Pancreas (tissue), 10 donors: ENCODE data around the gene CIRBP. TPM values are rescaled to one million over a fixed set of nuclear protein-coding genes. Genes with fewer than 3 reads are reported as not detected.
A peak's percentile ranks its signal among the peaks of the same experiment; 100 is the strongest.

Experiments used
- ATAC-seq, 4 donors: fragments of 200-7000 bp; cut with Tn5 transposase; one replicate each; pipeline versions ENCODE4 v1.8.0 to v1.9.1; 2020; ENCODE audit warnings: mild to moderate bottlenecking in 4 of 4, moderate library complexity in 4 of 4
- DNase-seq, 6 donors: peaks; one replicate each; pipeline ENCODE4 v3.0.0-alpha.2; 2020
- FAIRE-seq: peaks from 2 replicates; lab custom pipeline; 2012; peaks lifted over from hg19 to GRCh38; lab: Jason Lieb, UNC
- H3K27ac ChIP-seq, 4 donors: fragments of 200-600 bp; sonication (generic); 1 replicate in 3 of 4; 2 replicates in 1 of 4; pipeline versions ENCODE4 v1.5.0 to v1.8.0; 2020
- H3K27me3 ChIP-seq, 4 donors: fragments of 200-600 bp; one replicate each; pipeline ENCODE4 v1.8.0; 2021
- H3K36me3 ChIP-seq, 3 donors: fragments of 200-600 bp; sonication (generic) in 1 of 3; one replicate each; pipeline versions ENCODE4 v1.5.0 to v1.8.0; 2020 to 2021
- H3K4me1 ChIP-seq, 3 donors: fragments of 200-600 bp; one replicate each; pipeline ENCODE4 v1.8.0; 2021
- H3K4me3 ChIP-seq, 4 donors: fragments of 200-600 bp; sonication (generic) in 2 of 4; one replicate each; pipeline versions ENCODE4 v1.5.0 to v1.8.0; 2020 to 2021
- H3K9me3 ChIP-seq, 4 donors: fragments of 200-600 bp; one replicate each; pipeline ENCODE4 v1.8.0; 2021
- WGBS, 2 donors: extraction: QIAGEN DNeasy Blood & Tissue Kit; methylation state at CpG; one replicate each; pipeline ENCODE4 v1.1.7; 2013; 5-methylcytosine and 5-hydroxymethylcytosine counted together
- intact Hi-C, 3 donors: fragments of 100-400 bp; cut with DNase I; formaldehyde crosslinking; loops; one replicate each; pipeline versions ENCODE4 v1.11.1 to v1.14.2; 2022
- polyA plus RNA-seq, 2 donors: library from polyadenylated mRNA; stranded (reverse); fragments of 200-250 nt; gene quantifications; one replicate each; pipeline ENCODE4 v1.2.3, GENCODE V29; 2013
- total RNA-seq, 6 donors: library from RNA; stranded (reverse); fragmentation: NEBNext Ultra II Directional in 4 of 6; extraction: Animal tissue kit (Norgen Biotek cat#: 25700) in 4 of 6; gene quantifications; one replicate each; pipeline versions ENCODE4 v1.2.1 to v1.2.4, GENCODE V29; 2021 to 2023
- TF ChIP-seq, protein P1 (sequence below), 4 donors: fragments of 200-600 bp; sonication (generic) in 3 of 4; IDR thresholded peaks; one replicate each; pipeline versions ENCODE4 v1.5.0 to v1.8.0; 2021; ENCODE audit warnings: antibody characterized with exemption in 4 of 4
- donor health status: healthy with polysubstance abuse.
- donor health status: DM: no; HTN: no; CAD: no; lungs with moderate emphysema.
- donor health status: DM: no; HTN: no; CAD: no.
- donor health status: control.
- donor health status: control.
- donor health status: Bipolar disorder and iron deficiency.
- donor health status: DM: yes; HTN: yes; CAD: no.
- donor health status: DM: no; HTN: no; CAD: no.
- donor health status: DM: no; HTN: no; CAD: no.
- donor health status: DM: yes; HTN: yes; CAD: no.

Gene CIRBP
- 100 to 1,000 TPM; 232 to 607 (median 483) TPM for total RNA-seq
- polyA plus RNA-seq = 1,000 to 10,000 TPM in 1 of 2 donors, 100 to 1,000 TPM in 1; 802 to 1,009 TPM

GRCh38 chr19:1269065-1269477 is at the start of gene CIRBP:
TSS of gene CIRBP (plus strand) at chr19:1269332. CDS start at chr19:1270934, 1,602 bp downstream.
- H3K4me1 ChIP-seq = peaks cover 40 to 57% (median 53%) of the 10 kb centered on the region in 3 donors
- H3K27me3 ChIP-seq = no peaks in the 10 kb centered on the region
- ATAC-seq (peak; percentile 72 to 77 (median 76)), FAIRE-seq (peak; percentile 71), DNase-seq (peak; percentile 98 to 100 (median 100))
- peak within 1 kb of the TSS; percentile 87 to 100 (median 97) for H3K27ac ChIP-seq
- intact Hi-C loops = no loop called here
- no peaks in the 10 kb centered on the region for H3K9me3 ChIP-seq
- 0% methylated on average over 34 to 50 of the region's 50 CpGs for WGBS, 2 donors
- TF ChIP-seq, protein P1, sequence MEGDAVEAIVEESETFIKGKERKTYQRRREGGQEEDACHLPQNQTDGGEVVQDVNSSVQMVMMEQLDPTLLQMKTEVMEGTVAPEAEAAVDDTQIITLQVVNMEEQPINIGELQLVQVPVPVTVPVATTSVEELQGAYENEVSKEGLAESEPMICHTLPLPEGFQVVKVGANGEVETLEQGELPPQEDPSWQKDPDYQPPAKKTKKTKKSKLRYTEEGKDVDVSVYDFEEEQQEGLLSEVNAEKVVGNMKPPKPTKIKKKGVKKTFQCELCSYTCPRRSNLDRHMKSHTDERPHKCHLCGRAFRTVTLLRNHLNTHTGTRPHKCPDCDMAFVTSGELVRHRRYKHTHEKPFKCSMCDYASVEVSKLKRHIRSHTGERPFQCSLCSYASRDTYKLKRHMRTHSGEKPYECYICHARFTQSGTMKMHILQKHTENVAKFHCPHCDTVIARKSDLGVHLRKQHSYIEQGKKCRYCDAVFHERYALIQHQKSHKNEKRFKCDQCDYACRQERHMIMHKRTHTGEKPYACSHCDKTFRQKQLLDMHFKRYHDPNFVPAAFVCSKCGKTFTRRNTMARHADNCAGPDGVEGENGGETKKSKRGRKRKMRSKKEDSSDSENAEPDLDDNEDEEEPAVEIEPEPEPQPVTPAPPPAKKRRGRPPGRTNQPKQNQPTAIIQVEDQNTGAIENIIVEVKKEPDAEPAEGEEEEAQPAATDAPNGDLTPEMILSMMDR (IDR thresholded peaks at IDR 0.05) = no peak
- H3K36me3 ChIP-seq = peaks cover 3 to 30% (median 28%) of the 10 kb centered on the region in 3 donors
- peak within 1 kb of the TSS; percentile 37 to 94 (median 70) for H3K4me3 ChIP-seq

DNA sequence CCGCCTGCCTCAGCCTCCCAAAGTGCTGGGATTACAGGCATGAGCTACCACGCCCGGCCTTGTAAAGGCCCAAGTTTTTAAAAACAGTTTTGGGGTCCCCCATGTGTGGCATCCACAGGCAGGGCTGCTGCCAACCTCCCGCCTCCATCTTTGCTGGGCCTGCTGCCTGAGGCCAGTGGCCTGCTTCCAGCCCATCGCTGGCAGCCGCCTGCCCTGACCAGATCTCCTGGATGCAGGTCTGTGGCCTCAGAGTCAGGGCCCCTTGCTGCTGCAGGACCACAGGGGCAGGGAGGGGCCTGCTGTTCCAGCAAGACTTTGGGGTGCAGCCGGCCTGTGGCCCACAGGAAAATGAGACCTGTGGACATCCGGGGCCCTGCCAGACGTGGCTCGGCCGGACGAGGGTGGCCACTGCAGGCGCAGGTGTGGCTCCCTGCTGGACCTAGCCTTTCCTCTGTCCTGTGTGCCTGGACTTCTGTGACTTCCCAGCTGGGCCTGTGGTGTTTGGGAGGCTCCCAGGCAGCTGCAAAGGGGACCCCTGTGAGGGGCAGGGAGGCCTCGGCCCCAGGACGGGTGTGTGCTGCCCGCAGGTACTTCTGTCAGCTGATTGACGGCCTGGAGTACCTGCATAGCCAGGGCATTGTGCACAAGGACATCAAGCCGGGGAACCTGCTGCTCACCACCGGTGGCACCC is 49.2 kb upstream of the CIRBP start:
- intact Hi-C loops = no loop called here
- no peak for ATAC-seq
- peaks cover 11 to 14% (median 13%) of the 10 kb centered on the region in 3 donors for H3K4me1 ChIP-seq
- FAIRE-seq = no peak
- H3K4me3 ChIP-seq = no peak overlapping the region
- peaks cover 0 to 20% (median 8%) of the 10 kb centered on the region in 3 donors for H3K36me3 ChIP-seq
- H3K27ac ChIP-seq = no peak overlapping the region
- DNase-seq = peak in 1 of 6 donors; percentile 74
- H3K27me3 ChIP-seq = no peaks in the 10 kb centered on the region
- TF ChIP-seq, protein P1 (IDR thresholded peaks at IDR 0.05) = no peak
- WGBS, 2 donors = 89 to 93% methylated on average over 19 of the region's 19 CpGs
- H3K9me3 ChIP-seq = no peaks in the 10 kb centered on the region

GRCh38 chr19:1220477-1220930 is 48.6 kb upstream of the CIRBP start:
- TF ChIP-seq, protein P1 (IDR thresholded peaks at IDR 0.05) = no peak
- peak in 1 of 4 donors; percentile 2 for ATAC-seq
- Histone ChIP-seq H3K9me3 (no peaks in the 10 kb centered on the region), H3K27me3 (no peaks in the 10 kb centered on the region), H3K27ac (no peak overlapping the region), H3K4me3 (no peak overlapping the region), H3K4me1 (peaks cover 5 to 9% (median 7%) of the 10 kb centered on the region in 3 donors), H3K36me3 (peaks cover 0 to 20% (median 8%) of the 10 kb centered on the region in 3 donors)
- WGBS, 2 donors = 82 to 84% methylated on average over 28 to 33 of the region's 33 CpGs
- intact Hi-C loops = no loop called here
- FAIRE-seq = no peak
- peak in 2 of 6 donors; percentile 45 to 76 for DNase-seq

DNA sequence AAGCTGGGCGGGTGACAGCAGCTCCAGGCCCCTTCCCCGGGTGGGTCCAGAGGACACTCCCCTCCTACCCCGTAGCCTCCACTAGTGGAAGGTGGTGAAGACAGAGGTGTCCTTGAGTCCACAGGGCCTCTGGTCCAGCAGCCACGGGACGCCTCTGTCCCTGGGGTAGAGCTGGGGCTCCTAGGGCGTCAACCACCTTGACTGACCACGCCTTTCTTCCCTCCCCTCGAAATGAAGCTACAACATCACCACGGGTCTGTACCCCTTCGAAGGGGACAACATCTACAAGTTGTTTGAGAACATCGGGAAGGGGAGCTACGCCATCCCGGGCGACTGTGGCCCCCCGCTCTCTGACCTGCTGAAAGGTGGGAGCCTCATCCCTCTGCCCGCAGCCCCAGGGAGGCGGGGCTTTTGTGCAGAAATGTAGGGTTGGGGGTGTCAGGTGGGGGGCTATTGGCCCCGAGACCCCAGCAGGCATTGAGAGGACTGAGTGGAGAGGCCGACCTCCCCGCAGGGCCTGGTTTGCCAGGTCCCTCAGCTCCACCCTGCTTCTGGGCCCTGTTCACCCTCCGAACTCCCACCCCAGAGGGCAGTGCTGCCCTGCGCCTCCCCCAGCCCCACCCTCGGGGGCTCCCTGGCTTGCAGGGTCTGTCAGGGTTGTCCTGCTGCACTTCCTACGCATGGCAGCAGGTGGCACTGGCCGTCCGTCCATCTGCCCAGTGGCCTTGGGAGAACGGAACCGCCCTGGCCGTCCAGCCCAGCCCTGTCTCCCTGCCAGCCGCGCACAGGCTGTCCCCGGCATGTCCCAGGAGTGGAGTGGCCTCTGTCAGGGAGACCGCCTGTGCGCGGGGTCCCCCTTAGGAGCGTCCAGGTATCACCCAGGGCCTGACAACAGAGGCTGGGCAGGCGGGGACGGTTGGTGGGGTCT is 47.9 kb upstream of the CIRBP start:
- FAIRE-seq (no peak), ATAC-seq (peak; percentile 76 to 89 (median 84)), DNase-seq (peak in 5 of 6 donors; percentile 71 to 94 (median 86))
- intact Hi-C loops = no loop called here
- Histone ChIP-seq H3K9me3 (no peaks in the 10 kb centered on the region), H3K4me1 (peaks cover 0 to 5% (median 4%) of the 10 kb centered on the region in 3 donors), H3K4me3 (no peak overlapping the region), H3K27me3 (no peaks in the 10 kb centered on the region), H3K36me3 (peaks cover 0 to 20% (median 8%) of the 10 kb centered on the region in 3 donors), H3K27ac (no peak overlapping the region)
- WGBS, 2 donors = 53 to 56% methylated on average over 38 of the region's 38 CpGs
- TF ChIP-seq, protein P1 (IDR thresholded peaks at IDR 0.05) = peak; percentile 55 to 78 (median 71)
